GM19455 (cell line): ENCODE data around the gene SLC48A1.

Source experiments
- ATAC-seq: cut with Tn5 transposase; IDR thresholded peaks from one replicate; pipeline ENCODE4 v1.9.1; 2021; ENCODE audit not compliant: unreplicated experiment

The SLC48A1 gene

DNA sequence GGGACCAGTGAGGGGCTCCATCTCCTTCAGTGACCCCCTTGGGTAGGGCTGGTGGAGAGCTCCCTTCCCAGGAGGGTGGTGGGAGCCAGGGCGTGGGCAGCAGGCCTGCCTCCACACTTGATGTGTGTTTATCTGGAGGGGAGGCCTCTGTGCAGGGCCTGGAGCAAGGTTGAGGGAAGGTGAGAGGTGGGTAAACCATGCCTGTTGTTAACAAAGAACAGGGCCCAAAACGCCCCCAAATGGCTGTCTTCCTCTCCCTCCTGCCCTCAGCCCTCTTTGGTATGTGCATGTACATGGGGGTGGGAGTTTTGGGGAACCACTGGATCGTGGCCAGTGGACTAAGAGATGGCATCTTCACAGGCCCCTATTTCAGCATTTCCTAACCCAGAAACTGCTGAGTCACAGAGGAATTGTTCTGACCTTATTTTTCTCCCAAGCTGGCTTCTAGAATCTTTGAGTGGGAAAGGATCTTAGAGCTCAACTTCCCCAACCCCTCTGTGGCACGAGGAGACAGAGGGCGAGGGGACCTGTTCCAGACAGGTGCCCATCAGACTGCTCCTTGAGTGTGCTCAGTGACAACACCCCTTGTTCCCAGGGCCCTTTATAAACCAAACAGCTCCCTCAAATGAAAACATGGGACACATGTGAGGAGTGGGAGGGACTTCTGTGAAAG lies 3.6 kb downstream of the SLC48A1 start:
- no peak for ATAC-seq

DNA sequence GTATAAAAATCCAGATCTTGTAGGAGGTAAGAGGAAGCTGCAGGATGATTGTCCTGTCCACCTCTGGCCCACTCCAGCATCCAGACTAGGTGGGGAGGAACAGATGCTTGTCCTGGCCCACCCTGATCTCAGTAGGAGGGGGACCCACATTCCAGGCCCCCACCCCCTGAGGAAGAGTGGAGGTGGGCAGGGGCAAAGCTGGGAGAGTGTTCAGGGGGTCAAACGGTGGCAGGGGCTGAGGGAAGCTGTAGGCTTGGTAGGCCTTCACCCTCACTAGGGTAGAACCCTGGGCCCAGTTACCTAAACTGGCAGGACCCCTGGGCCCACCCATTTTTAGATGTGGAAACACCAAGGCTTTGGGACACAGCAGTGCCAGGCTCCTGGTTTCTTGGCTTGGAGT lies 4.1 kb downstream of the SLC48A1 start:
- ATAC-seq = no peak

- no peak for ATAC-seq
Measured at GRCh38 chr12:47777741-47778558, 4.9 kb downstream of the SLC48A1 start.

- ATAC-seq = no peak
Measured at GRCh38 chr12:47778881-47779280, 5.8 kb downstream of the SLC48A1 start.

- ATAC-seq = peak; percentile 80
Measured at GRCh38 chr12:47779301-47779942, 6.4 kb downstream of the SLC48A1 start.

DNA sequence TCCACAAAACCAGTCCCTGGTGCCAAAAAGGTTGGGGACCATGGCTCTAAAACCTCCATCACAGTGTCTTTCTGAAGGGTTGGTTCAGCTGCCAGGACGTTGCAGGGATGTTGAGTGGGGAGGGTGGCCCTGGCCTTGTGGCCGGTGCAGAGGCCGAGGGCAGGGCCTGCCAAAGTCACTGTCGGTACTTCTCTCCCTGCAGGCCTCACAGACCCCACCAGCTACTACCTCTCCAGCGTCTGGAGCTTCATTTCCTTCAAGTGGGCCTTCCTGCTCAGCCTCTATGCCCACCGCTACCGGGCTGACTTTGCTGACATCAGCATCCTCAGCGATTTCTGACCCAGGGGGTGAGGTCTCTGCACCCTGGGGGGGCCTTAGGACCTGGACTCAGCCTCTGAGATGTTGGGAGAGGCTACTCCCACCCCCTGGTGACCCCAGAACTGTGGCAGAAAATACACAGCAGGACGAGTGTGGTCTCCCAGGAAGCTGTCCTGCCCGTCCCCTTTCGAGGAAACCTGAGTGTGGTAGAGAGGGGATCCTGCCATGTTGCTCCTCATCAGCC lies 7.0 kb downstream of the SLC48A1 start:
- no peak for ATAC-seq

DNA sequence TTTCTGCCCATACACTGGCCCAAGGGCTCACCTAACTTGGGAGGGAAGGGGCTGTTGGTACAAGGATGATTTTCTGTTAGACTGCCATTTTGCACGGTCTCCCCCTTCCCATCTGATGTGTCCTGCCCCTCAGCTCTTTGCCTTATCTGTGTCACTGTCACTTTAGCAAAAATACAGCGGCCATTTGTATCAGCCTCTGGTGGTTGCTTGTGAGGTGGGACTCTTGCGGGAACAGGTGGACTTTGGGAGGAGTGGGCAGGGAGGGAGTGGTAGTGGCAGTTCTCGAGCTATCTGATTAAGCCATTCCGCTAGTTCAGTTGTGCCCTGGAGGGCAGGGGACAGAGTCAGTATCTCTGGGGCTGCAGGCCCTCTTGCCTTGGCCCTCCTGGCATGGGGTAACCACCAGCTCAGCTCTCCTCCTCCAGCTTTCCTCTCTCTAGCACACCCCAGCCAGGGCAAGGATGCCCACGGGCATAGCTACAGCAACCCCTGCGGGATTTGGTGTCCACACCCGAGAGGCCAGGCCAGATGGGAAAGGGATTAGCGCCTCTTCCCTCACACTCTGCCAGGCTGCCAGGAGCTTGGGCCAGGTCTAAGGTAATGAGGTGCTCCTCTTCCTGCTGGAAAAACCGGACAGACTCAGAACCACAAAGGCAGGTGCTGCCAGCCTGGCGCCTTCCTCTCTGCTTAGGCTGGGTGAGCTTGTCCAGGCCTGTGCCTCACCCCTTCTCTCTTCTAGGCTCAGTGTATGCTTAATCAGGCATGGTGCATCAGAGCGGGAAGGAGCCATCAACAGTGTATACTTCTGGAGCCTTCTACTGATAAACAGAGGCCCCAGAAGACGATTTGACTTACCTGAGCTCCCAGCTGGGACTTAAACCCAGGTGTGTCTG lies 8.7 kb downstream of the SLC48A1 start:
- ATAC-seq = no peak

DNA sequence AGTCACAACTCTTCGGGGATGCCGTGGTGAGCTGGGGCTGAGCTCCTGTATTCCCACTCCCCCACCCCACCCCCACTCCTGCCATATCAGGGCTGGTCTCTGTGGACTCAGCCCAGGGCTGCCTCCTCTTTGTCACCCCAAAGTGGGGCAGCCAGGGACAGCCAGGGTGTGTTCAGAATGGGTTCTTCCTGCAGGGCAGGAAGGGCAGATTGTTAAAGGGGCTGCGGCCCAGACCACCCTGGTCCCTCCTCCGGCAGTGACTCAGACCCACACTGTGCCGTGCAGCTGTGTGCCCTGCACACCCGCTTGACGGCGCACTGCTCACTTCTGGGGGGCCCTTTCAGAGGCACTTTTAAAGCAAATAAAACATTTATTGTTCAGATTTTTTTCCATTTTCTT lies 9.3 kb downstream of the SLC48A1 start:
- ATAC-seq = no peak

DNA sequence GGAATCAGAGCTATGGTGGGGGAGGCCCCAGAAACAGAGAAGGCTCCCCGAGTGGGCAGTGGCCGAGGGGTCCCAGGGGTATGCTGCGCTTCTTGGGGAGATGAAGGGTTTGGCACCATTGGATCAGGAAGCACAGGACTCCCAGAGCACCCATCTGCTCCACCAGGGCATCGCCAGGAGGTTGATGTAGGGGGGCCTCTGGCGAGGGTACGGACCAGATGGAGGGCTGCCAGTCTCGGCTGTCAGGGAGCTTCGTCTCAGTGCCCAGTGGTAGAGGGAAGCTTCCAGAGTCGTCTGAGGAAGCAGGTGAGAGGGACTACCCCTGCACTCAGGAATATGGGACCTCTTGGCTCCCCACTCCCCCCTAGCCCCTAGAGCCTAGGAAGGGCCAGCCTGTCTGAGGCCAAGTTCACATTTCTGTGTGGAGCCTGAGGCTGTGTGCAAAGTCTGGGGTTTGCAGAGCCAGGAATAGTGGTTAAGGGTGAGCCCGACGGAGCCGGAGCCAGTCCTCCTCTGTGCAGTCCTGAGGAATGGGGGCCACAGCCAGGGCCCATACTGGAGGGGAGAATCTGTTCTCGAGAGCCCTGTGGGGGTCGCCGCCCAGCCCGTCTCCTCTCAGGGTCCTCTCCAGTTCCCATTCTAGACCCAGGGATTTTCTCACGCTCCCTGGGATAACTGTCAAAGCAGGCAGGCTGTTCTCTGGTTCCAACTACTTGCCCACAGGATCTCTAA lies 10.2 kb downstream of the SLC48A1 start:
- no peak for ATAC-seq

GRCh38 chr12:47783821-47784819 lies 11.1 kb downstream of the SLC48A1 start:
- no peak for ATAC-seq

GRCh38 chr12:47785036-47785886 lies 12.2 kb downstream of the SLC48A1 start:
- ATAC-seq = no peak

DNA sequence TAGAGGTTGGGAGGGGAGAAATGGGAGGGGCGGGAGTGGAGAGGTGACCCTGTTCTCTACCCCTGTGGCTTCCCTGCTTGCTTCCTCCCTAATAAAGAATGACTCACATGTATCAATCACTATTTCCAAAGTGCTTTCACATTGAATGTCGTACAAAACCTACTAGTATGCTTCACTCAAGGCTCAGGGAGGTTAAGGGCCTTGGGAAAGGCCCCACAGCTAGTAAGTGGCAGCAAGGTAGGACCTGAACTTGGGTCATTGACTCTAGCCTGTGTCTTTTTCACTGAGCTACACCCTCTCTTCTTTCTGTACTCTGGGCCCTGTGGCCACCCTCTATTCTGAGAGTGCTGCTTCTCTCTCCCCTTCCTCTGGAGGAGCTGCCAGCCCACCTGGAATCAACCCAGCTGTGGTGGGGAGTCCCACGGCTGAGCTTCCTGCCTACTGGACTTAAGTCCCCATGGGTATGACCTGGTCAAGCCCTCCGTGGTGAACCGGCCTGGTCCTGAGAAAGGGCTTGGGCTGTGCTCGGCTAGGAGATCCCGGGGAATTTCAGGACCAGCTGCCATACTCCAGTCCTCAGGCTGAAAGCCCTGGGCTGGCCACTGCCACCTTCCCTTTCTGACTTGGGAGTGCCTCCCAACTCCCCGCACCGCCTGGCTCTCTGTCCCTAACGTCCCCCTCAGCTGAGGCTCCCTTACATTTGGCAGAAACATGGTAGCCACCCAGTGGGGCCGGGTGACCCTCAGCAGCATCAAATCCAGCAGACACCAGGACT lies 13.0 kb downstream of the SLC48A1 start:
- ATAC-seq = no peak

DNA sequence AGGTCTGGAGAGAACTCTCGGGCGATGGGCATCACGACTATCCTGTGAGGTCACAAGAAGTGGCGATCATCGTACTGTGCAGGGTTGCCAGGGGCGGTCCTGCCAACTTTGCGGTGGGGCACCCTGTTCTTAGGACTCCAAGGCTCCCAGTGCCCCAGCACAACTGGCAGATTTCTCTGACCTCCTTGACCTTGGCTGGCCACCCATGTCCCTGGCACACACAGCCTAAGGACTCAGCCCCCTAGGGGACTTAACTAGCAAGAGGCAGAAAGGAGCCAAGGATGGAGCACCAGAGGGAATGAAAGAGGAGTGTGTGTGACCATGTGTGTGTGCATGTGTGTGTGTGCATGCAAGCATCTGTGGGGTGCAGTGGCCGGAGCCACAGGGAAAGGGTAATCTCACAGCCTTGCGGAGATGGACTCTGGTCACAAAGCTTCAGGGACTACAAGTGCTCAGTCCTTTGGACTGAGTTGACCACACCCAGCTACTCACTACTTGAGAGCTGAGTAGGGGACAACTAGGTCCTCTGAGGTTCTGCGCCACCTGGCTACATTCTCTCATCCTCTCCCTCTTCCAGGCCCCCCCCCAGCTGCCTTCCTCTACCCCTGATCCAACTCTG lies 13.7 kb downstream of the SLC48A1 start:
- no peak for ATAC-seq

GRCh38 chr12:47787596-47788319 lies 14.7 kb downstream of the SLC48A1 start:
- no peak for ATAC-seq

- no peak for ATAC-seq
Measured at GRCh38 chr12:47789141-47789540, 16.1 kb downstream of the SLC48A1 start.
